GM10266 (cell line): ENCODE results near the gene TMEM232.

Source experiments
- DNase-seq: peaks from one replicate; pipeline ENCODE4 v3.0.0; 2012; ENCODE audit errors: extremely low spot score
- TF ChIP-seq, protein P1 (sequence below): IDR thresholded peaks from 2 replicates; pipeline ENCODE4 v1.5.1; 2012; ENCODE audit warnings: mild to moderate bottlenecking, low read depth; ENCODE audit not compliant: control insufficient read depth, insufficient read depth; ENCODE audit errors: missing control alignments

Gene TMEM232

DNA sequence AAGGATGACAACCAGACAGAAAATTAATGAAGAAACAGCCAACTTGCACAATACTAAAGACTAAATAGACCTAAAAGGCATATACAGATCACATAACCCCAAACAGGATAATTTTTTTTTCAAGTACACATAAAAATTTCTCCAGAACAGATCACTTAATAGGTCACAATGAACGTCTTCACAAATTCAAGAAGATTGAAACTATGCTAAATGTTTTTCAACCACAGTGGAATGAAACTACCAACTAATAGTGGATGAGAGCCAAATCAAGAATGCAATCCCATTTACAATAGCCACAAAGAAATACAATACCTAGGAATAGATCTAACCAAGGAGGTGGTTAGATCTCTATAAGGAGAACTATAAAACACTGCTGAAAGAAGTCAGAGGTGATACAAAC, 145.8 kb downstream of the TMEM232 start:
- no peak for DNase-seq
- TF ChIP-seq, protein P1, sequence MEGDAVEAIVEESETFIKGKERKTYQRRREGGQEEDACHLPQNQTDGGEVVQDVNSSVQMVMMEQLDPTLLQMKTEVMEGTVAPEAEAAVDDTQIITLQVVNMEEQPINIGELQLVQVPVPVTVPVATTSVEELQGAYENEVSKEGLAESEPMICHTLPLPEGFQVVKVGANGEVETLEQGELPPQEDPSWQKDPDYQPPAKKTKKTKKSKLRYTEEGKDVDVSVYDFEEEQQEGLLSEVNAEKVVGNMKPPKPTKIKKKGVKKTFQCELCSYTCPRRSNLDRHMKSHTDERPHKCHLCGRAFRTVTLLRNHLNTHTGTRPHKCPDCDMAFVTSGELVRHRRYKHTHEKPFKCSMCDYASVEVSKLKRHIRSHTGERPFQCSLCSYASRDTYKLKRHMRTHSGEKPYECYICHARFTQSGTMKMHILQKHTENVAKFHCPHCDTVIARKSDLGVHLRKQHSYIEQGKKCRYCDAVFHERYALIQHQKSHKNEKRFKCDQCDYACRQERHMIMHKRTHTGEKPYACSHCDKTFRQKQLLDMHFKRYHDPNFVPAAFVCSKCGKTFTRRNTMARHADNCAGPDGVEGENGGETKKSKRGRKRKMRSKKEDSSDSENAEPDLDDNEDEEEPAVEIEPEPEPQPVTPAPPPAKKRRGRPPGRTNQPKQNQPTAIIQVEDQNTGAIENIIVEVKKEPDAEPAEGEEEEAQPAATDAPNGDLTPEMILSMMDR = no peak

DNA sequence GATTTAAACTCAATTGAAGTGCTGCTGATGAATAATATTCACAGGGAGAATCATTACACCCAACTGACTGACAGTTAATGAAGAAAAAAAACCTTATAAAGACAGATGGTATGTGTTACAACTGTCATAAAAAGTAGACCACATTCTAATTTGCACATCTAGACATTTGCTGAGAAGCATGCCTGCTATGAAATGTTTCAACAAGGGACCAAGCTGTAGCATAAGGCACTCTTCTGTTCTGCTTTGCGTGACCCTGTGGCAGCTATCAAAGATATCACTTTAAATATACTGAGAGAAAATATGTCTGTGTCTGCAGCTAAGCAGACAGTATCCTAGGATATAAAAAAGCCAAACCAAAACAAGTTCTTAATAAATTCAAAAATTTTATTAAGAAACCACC, 153.7 kb downstream of the TMEM232 start:
- no peak for DNase-seq
- TF ChIP-seq, protein P1 = no peak

DNA sequence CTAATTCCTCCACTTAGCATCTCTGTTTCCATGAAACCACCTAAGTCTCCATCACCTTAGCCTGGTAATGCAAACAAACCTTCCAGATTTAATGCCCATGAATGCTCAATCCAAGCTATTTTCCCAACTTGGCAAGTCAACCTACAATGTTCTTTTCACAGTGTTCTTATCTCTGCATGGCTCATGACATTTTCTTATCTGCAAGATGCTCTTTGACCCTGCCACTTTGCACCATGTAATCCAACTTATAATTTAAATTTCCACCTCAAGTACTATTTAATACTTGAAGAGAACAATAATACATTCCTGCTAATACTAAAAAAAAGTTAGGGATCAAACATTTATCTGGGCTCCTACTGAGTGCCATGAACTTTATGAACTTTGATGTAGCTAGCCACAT, 164.3 kb downstream of the TMEM232 start:
- TF ChIP-seq, protein P1 = no peak
- no peak for DNase-seq

DNA sequence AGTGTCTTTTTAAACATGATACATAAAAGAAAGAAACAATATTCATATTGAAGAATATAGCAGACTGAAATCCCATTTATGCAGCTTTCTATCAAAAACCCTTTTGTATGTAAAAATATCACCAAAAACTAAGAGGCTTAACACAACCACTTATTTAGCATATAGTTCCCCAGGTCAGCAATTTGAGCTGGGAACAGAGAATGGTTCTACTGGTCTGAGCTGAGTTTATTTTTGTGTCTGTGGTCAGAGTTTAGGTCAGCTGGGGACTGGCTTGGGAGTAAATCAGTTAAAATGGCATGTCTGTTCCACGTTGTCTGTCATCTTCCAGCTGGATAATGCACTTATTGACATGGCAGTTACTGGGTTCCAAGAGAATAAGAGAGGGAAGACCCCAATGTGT, 165.0 kb downstream of the TMEM232 start:
- TF ChIP-seq, protein P1 = no peak
- no peak for DNase-seq

DNA sequence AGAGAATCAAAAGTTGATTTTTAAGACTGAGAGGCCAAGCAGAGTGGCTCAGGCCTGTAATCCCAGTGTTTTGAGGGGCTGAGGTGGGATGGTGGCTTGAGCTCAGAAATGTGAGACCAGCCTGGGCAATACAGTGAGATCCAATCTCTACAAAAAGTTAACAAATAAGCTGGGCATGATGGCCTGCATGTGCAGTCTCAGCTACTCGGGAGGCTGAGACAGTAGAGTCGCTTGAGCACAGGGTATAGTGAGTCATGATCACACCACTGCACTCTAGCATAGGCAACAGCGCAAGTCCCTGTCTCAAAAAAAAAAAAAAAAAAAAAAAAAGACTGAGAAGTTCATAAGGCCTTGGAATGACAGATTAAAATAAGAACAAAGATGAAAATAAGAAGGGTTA, 177.2 kb downstream of the TMEM232 start:
- no peak for DNase-seq
- TF ChIP-seq, protein P1 = no peak

DNA sequence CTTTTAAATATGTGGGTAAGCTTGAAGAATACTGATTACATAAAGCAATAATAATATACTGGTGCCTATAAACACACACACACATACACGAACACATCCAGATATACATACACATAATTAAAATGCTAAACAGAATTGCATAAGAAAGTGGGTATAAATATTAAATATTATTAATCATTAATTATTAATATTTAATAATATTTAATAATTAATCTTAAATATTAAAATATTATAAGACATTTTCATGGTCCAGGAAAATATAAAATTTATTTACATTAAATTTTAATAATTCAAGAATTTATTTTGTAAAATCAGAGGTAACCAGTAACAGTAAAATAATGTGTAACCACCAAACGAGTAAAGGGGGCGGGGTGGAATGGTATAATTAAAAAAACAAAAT, 178.3 kb downstream of the TMEM232 start:
- DNase-seq = no peak

DNA sequence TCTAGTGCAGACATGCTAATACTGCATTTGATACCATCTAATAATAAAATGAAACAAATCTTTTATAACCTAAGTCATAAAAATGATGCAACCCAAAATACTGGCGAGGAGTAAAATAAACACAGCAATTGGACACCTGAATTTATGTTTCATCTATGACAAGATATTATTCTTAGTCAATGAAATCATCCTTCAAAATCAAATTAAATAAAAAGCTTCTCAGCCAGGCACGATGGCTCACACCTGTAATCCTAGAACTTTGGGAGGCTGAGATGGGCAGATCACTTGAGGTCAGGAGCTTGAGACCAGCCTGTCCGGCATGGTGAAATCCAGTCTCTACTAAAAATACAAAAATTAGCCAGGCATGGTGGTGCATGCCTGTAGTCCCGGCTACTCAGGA, 179.0 kb downstream of the TMEM232 start:
- TF ChIP-seq, protein P1 = no peak
- DNase-seq = no peak

More for the DNA sequence above, 178.3 kb downstream of the TMEM232 start:
- TF ChIP-seq, protein P1 = no peak
